HEK293 (cell line): ENCODE results near the gene ACP7.

ENCODE experiments used
- CTCF ChIA-PET: fragments of 350-600 bp; formaldehyde crosslinking; extraction: SDS; loops from one replicate; lab custom pipeline; 2021; ENCODE audit warnings: antibody characterized with exemption; lab: Yijun Ruan, JAX
- POLR2A ChIA-PET: fragments of 300-600 bp; formaldehyde crosslinking; extraction: SDS; loops from one replicate; lab custom pipeline; 2020; ENCODE audit warnings: antibody characterized with exemption, inconsistent platforms; lab: Yijun Ruan, JAX
- H3K27ac ChIP-seq: fragments of 200-500 bp; sonication (Bioruptor generic); 2 replicates; pipeline ENCODE4 v1.5.1; 2014; ENCODE audit warnings: low read depth, low read length, control low read depth, inconsistent platforms; ENCODE audit errors: extremely low read depth
- H3K36me3 ChIP-seq, 2 experiments: fragments of 200-500 bp in 1 of 2; sonication (Bioruptor generic) in 1 of 2; 1 replicate in 1 of 2; 2 replicates in 1 of 2; pipeline ENCODE4 v1.5.1; 2014 to 2017; ENCODE audit warnings: inconsistent platforms in 2 of 2, low read length in 2 of 2; ENCODE audit not compliant: control insufficient read depth in 2 of 2, insufficient read depth in 1 of 2
- H3K4me1 ChIP-seq: fragments of 200-500 bp; sonication (Bioruptor generic); 2 replicates; pipeline ENCODE4 v1.5.1; 2014; ENCODE audit warnings: mild to moderate bottlenecking, low read length, inconsistent platforms; ENCODE audit not compliant: control insufficient read depth, insufficient read depth
- H3K4me3 ChIP-seq: 2 replicates; pipeline ENCODE4 v1.5.1; 2011; ENCODE audit warnings: low read depth, mild to moderate bottlenecking, control low read depth, low read length, moderate library complexity
- H3K9me3 ChIP-seq: fragments of 200-500 bp; sonication (Bioruptor generic); 2 replicates; pipeline ENCODE4 v1.5.1; 2014; ENCODE audit warnings: low read depth, low read length, inconsistent platforms; ENCODE audit not compliant: control insufficient read depth, insufficient read depth
- EGR2 ChIP-seq: fragments of 450-650 bp; formaldehyde crosslinking; IDR thresholded peaks from 2 replicates; pipeline ENCODE4 v1.5.1; 2016; ENCODE audit warnings: low read depth, missing biosample characterization, missing genetic modification characterization
- GLIS1 ChIP-seq: fragments of 450-650 bp; formaldehyde crosslinking; IDR thresholded peaks from 2 replicates; pipeline ENCODE4 v1.5.1; 2016; ENCODE audit warnings: missing biosample characterization, missing genetic modification characterization
- KLF1 ChIP-seq: fragments of 450-650 bp; formaldehyde crosslinking; IDR thresholded peaks from 2 replicates; pipeline ENCODE4 v1.5.1; 2016; ENCODE audit warnings: missing biosample characterization, missing genetic modification characterization
- KLF8 ChIP-seq: fragments of 450-650 bp; formaldehyde crosslinking; IDR thresholded peaks from 2 replicates; pipeline ENCODE4 v1.5.1; 2016; ENCODE audit warnings: missing biosample characterization, missing genetic modification characterization
- KLF9 ChIP-seq: fragments of 450-650 bp; formaldehyde crosslinking; IDR thresholded peaks from 2 replicates; pipeline ENCODE4 v1.5.1; 2016; ENCODE audit warnings: missing biosample characterization, missing genetic modification characterization, low read depth
- OSR2 ChIP-seq: fragments of 450-650 bp; formaldehyde crosslinking; IDR thresholded peaks from 2 replicates; pipeline ENCODE4 v1.5.1; 2016; ENCODE audit warnings: missing biosample characterization, missing genetic modification characterization
- SP2 ChIP-seq: fragments of 450-650 bp; formaldehyde crosslinking; IDR thresholded peaks from 2 replicates; pipeline ENCODE4 v1.5.1; 2016; ENCODE audit warnings: missing biosample characterization, missing genetic modification characterization
- ZBTB17 ChIP-seq: fragments of 450-650 bp; formaldehyde crosslinking; IDR thresholded peaks from 2 replicates; pipeline ENCODE4 v1.5.1; 2016; ENCODE audit warnings: missing biosample characterization, missing genetic modification characterization
- ZFHX2 ChIP-seq: fragments of 450-650 bp; formaldehyde crosslinking; conservative IDR thresholded peaks from 2 replicates; pipeline ENCODE4 v1.5.1; 2016; ENCODE audit warnings: missing biosample characterization, missing genetic modification characterization
- ZIC2 ChIP-seq: fragments of 450-650 bp; formaldehyde crosslinking; IDR thresholded peaks from 2 replicates; pipeline ENCODE4 v1.5.1; 2016; ENCODE audit warnings: missing biosample characterization, missing genetic modification characterization
- ZNF10 ChIP-seq: fragments of 450-650 bp; formaldehyde crosslinking; IDR thresholded peaks from 2 replicates; pipeline ENCODE4 v1.5.1; 2017; ENCODE audit warnings: missing biosample characterization, missing genetic modification characterization
- ZNF133 ChIP-seq: fragments of 450-650 bp; formaldehyde crosslinking; IDR thresholded peaks from 2 replicates; pipeline ENCODE4 v1.5.1; 2016; ENCODE audit warnings: missing biosample characterization, missing genetic modification characterization
- ZNF146 ChIP-seq: fragments of 450-650 bp; formaldehyde crosslinking; IDR thresholded peaks from 2 replicates; pipeline ENCODE4 v1.5.1; 2016; ENCODE audit warnings: missing biosample characterization, missing genetic modification characterization
- ZNF174 ChIP-seq: fragments of 450-650 bp; formaldehyde crosslinking; IDR thresholded peaks from 2 replicates; pipeline ENCODE4 v1.5.0; 2017; ENCODE audit warnings: missing biosample characterization, mild to moderate bottlenecking, missing genetic modification characterization
- ZNF19 ChIP-seq: fragments of 450-650 bp; formaldehyde crosslinking; IDR thresholded peaks from 2 replicates; pipeline ENCODE4; 2016; ENCODE audit warnings: missing biosample characterization, missing genetic modification characterization, low read depth
- ZNF274 ChIP-seq, 2 experiments: fragments of 200-500 bp in 1 of 2; fragments of 450-650 bp in 1 of 2; sonication (Bioruptor generic) in 1 of 2; formaldehyde crosslinking in 1 of 2; IDR thresholded peaks; 2 replicates each; pipeline versions ENCODE4 v1.5.1 to v1.6.1; 2014 to 2016; ENCODE audit warnings: borderline replicate concordance in 1 of 2, inconsistent platforms in 1 of 2, low read length in 1 of 2, missing biosample characterization in 1 of 2, missing genetic modification characterization in 1 of 2
- ZNF335 ChIP-seq: fragments of 450-650 bp; formaldehyde crosslinking; conservative IDR thresholded peaks from 2 replicates; pipeline ENCODE4 v1.5.1; 2016; ENCODE audit warnings: missing biosample characterization, missing genetic modification characterization
- ZNF404 ChIP-seq: fragments of 450-650 bp; formaldehyde crosslinking; IDR thresholded peaks from 2 replicates; pipeline ENCODE4 v1.5.1; 2017; ENCODE audit warnings: missing biosample characterization, missing genetic modification characterization
- ZNF433 ChIP-seq: fragments of 450-650 bp; formaldehyde crosslinking; IDR thresholded peaks from 2 replicates; pipeline ENCODE4 v1.5.1; 2016; ENCODE audit warnings: missing biosample characterization, missing genetic modification characterization, low read depth
- ZNF510 ChIP-seq: fragments of 450-650 bp; formaldehyde crosslinking; IDR thresholded peaks from 2 replicates; pipeline ENCODE4 v1.5.1; 2018; ENCODE audit warnings: mild to moderate bottlenecking, missing genetic modification characterization, missing biosample characterization; ENCODE audit not compliant: insufficient replicate concordance
- ZNF521 ChIP-seq: fragments of 450-650 bp; formaldehyde crosslinking; IDR thresholded peaks from 2 replicates; pipeline ENCODE4 v1.5.1; 2017; ENCODE audit warnings: missing biosample characterization, mild to moderate bottlenecking, missing genetic modification characterization
- ZNF544 ChIP-seq: fragments of 450-650 bp; formaldehyde crosslinking; IDR thresholded peaks from 2 replicates; pipeline ENCODE4 v1.5.0; 2017; ENCODE audit warnings: missing biosample characterization, missing genetic modification characterization
- ZNF555 ChIP-seq: fragments of 450-650 bp; formaldehyde crosslinking; conservative IDR thresholded peaks from 2 replicates; pipeline ENCODE4 v1.5.1; 2017; ENCODE audit warnings: missing biosample characterization, mild to moderate bottlenecking, missing genetic modification characterization, inconsistent platforms
- ZNF571 ChIP-seq: fragments of 450-650 bp; formaldehyde crosslinking; IDR thresholded peaks from 2 replicates; pipeline ENCODE4 v1.5.0; 2017; ENCODE audit warnings: missing biosample characterization, missing genetic modification characterization
- ZNF585B ChIP-seq: fragments of 450-650 bp; formaldehyde crosslinking; IDR thresholded peaks from 2 replicates; pipeline ENCODE4 v1.5.1; 2016; ENCODE audit warnings: missing biosample characterization, missing genetic modification characterization
- ZNF623 ChIP-seq: fragments of 450-650 bp; formaldehyde crosslinking; IDR thresholded peaks from 2 replicates; pipeline ENCODE4 v1.5.1; 2016; ENCODE audit warnings: missing biosample characterization, missing genetic modification characterization
- ZNF654 ChIP-seq: fragments of 450-650 bp; formaldehyde crosslinking; IDR thresholded peaks from 2 replicates; pipeline ENCODE4 v1.5.1; 2016; ENCODE audit warnings: low read depth, missing biosample characterization, missing genetic modification characterization
- ZNF664 ChIP-seq: fragments of 450-650 bp; formaldehyde crosslinking; IDR thresholded peaks from 2 replicates; pipeline ENCODE4 v1.5.1; 2016; ENCODE audit warnings: missing biosample characterization, missing genetic modification characterization
- ZNF747 ChIP-seq: fragments of 450-650 bp; formaldehyde crosslinking; IDR thresholded peaks from 2 replicates; pipeline ENCODE4 v1.5.1; 2016; ENCODE audit warnings: missing biosample characterization, missing genetic modification characterization
- ZNF785 ChIP-seq: fragments of 450-650 bp; formaldehyde crosslinking; IDR thresholded peaks from 2 replicates; pipeline ENCODE4 v1.5.1; 2016; ENCODE audit warnings: missing biosample characterization, missing genetic modification characterization
- TF ChIP-seq, protein P1 (sequence below): fragments of 450-650 bp; formaldehyde crosslinking; IDR thresholded peaks from 2 replicates; pipeline ENCODE4 v1.5.1; 2016; ENCODE audit warnings: missing biosample characterization, missing genetic modification characterization, low read depth
- TF ChIP-seq, protein P2 (sequence below): fragments of 450-650 bp; formaldehyde crosslinking; IDR thresholded peaks from 2 replicates; pipeline ENCODE4 v1.5.1; 2016; ENCODE audit warnings: missing biosample characterization, missing genetic modification characterization
- TF ChIP-seq, protein P3 (sequence below): fragments of 450-650 bp; formaldehyde crosslinking; IDR thresholded peaks from 2 replicates; pipeline ENCODE4 v1.5.1; 2016; ENCODE audit warnings: missing biosample characterization, missing genetic modification characterization, low read depth
- TF ChIP-seq, protein P4 (sequence below): fragments of 450-650 bp; formaldehyde crosslinking; IDR thresholded peaks from 2 replicates; pipeline ENCODE4 v1.5.1; 2017; ENCODE audit warnings: missing biosample characterization, missing genetic modification characterization

The ACP7 gene

DNA sequence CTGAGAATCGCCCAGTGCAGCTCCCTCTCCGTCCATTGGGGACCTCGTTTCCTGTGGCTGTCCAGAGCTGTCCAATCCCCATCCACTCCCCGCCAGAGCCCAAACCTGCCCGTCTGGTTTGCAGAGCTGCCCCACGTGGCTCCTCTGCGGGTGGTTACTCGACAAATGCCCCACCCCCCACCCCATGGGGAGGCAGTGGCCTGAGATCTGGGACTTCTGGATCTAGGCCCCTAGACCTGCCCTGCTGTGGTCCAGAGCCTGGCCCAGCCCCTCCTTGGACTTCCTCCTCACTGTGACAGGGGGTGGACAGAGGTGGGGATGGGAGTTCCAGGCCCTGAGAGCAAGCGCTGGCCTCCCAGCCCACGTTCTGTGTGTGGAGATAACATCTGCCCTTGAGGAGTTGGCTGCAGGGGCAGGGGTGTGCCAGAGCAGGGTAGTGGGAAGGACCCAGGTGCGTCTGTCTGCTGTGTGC is 70.5 kb downstream of the ACP7 start:
- POLR2A ChIA-PET = no interaction called here
- Histone ChIP-seq H3K36me3 (peaks cover 3 to 6% of the 10 kb centered on the region in 2 experiments; a peak in 2 of 3 replicates), H3K9me3 (no peaks in the 10 kb centered on the region), H3K4me3 (no peak overlapping the region), H3K4me1 (peaks cover 20% of the 10 kb centered on the region), H3K27ac (no peak overlapping the region)
- CTCF ChIA-PET = interaction anchor here (0.6 to 2.1 kb wide), 8 partner anchors 14 to 192 kb away, joined by 3 to 6 read pairs (median 4); no protein-coding TSS in a partner anchor
- no peak for TF ChIP-seq ZNF146 (tag by site-specific recombination)
- no peak for TF ChIP-seq ZNF544 (tag by site-specific recombination)
- peak; percentile 57 for TF ChIP-seq ZIC2 (tag by site-specific recombination)
- no peak for TF ChIP-seq ZNF747 (tag by site-specific recombination)
- TF ChIP-seq, protein P1, sequence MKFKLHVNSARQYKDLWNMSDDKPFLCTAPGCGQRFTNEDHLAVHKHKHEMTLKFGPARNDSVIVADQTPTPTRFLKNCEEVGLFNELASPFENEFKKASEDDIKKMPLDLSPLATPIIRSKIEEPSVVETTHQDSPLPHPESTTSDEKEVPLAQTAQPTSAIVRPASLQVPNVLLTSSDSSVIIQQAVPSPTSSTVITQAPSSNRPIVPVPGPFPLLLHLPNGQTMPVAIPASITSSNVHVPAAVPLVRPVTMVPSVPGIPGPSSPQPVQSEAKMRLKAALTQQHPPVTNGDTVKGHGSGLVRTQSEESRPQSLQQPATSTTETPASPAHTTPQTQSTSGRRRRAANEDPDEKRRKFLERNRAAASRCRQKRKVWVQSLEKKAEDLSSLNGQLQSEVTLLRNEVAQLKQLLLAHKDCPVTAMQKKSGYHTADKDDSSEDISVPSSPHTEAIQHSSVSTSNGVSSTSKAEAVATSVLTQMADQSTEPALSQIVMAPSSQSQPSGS (tag by site-specific recombination) = no peak
- peak; percentile 97 for TF ChIP-seq EGR2 (tag by site-specific recombination)
- TF ChIP-seq ZNF19 (tag by site-specific recombination) = no peak
- TF ChIP-seq KLF1 (tag by site-specific recombination) = no peak
- no peak for TF ChIP-seq KLF8 (tag by site-specific recombination)
- TF ChIP-seq ZNF664 (tag by site-specific recombination) = no peak
- no peak for TF ChIP-seq ZNF585B
- TF ChIP-seq, protein P2, sequence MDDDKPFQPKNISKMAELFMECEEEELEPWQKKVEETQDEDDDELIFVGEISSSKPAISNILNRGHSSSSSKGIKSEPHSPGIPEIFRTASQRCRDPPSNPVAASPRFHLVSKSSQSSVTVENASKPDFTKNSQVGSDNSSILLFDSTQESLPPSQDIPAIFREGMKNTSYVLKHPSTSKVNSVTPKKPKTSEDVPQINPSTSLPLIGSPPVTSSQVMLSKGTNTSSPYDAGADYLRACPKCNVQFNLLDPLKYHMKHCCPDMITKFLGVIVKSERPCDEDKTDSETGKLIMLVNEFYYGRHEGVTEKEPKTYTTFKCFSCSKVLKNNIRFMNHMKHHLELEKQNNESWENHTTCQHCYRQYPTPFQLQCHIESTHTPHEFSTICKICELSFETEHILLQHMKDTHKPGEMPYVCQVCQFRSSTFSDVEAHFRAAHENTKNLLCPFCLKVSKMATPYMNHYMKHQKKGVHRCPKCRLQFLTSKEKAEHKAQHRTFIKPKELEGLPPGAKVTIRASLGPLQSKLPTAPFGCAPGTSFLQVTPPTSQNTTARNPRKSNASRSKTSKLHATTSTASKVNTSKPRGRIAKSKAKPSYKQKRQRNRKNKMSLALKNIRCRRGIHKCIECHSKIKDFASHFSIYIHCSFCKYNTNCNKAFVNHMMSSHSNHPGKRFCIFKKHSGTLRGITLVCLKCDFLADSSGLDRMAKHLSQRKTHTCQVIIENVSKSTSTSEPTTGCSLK (tag by site-specific recombination) = no peak
- no peak for TF ChIP-seq ZNF623
- no peak for TF ChIP-seq ZNF510 (tag by site-specific recombination)
- TF ChIP-seq ZNF555 (tag by site-specific recombination) = no peak
- no peak for TF ChIP-seq ZBTB17 (tag by site-specific recombination)
- TF ChIP-seq ZNF571 (tag by site-specific recombination) = no peak
- no peak for TF ChIP-seq ZNF785 (tag by site-specific recombination)
- TF ChIP-seq, protein P3, sequence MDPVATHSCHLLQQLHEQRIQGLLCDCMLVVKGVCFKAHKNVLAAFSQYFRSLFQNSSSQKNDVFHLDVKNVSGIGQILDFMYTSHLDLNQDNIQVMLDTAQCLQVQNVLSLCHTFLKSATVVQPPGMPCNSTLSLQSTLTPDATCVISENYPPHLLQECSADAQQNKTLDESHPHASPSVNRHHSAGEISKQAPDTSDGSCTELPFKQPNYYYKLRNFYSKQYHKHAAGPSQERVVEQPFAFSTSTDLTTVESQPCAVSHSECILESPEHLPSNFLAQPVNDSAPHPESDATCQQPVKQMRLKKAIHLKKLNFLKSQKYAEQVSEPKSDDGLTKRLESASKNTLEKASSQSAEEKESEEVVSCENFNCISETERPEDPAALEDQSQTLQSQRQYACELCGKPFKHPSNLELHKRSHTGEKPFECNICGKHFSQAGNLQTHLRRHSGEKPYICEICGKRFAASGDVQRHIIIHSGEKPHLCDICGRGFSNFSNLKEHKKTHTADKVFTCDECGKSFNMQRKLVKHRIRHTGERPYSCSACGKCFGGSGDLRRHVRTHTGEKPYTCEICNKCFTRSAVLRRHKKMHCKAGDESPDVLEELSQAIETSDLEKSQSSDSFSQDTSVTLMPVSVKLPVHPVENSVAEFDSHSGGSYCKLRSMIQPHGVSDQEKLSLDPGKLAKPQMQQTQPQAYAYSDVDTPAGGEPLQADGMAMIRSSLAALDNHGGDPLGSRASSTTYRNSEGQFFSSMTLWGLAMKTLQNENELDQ (tag by site-specific recombination) = no peak
- TF ChIP-seq ZNF404 (tag by site-specific recombination) = no peak
- no peak for TF ChIP-seq ZNF521 (tag by site-specific recombination)
- TF ChIP-seq ZNF335 (tag by site-specific recombination) = no peak
- no peak for TF ChIP-seq OSR2
- no peak for TF ChIP-seq ZNF654 (tag by site-specific recombination)
- peak; percentile 92 for TF ChIP-seq ZFHX2
- TF ChIP-seq ZNF274 (IDR thresholded peaks at IDR 0.05; ENCODE audit: low read length) = no peak
- TF ChIP-seq ZNF274 (tag by site-specific recombination; IDR thresholded peaks at IDR 0.05; ENCODE audit: borderline replicate concordance) = no peak
- TF ChIP-seq ZNF174 = no peak
- TF ChIP-seq KLF9 (tag by site-specific recombination) = no peak
- TF ChIP-seq ZNF433 = no peak
- no peak for TF ChIP-seq ZNF133 (tag by site-specific recombination)
- TF ChIP-seq, protein P4, sequence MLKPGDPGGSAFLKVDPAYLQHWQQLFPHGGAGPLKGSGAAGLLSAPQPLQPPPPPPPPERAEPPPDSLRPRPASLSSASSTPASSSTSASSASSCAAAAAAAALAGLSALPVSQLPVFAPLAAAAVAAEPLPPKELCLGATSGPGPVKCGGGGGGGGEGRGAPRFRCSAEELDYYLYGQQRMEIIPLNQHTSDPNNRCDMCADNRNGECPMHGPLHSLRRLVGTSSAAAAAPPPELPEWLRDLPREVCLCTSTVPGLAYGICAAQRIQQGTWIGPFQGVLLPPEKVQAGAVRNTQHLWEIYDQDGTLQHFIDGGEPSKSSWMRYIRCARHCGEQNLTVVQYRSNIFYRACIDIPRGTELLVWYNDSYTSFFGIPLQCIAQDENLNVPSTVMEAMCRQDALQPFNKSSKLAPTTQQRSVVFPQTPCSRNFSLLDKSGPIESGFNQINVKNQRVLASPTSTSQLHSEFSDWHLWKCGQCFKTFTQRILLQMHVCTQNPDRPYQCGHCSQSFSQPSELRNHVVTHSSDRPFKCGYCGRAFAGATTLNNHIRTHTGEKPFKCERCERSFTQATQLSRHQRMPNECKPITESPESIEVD = no peak
- TF ChIP-seq ZNF10 (tag by site-specific recombination) = no peak
- peak; percentile 42 for TF ChIP-seq SP2 (tag by site-specific recombination)
- peak; percentile 92 for TF ChIP-seq GLIS1 (tag by site-specific recombination)
